Stimulated activated CD4-positive, alpha-beta T cell treated with anti-CD3 and anti-CD28 coated beads, TNF-alpha, amount 100 ng/mL, for 24 hours (primary cell): ENCODE measurements around the gene SNRNP70.
A peak's percentile ranks its signal among the peaks of the same experiment; 100 is the strongest.

Experiments
- DNase-seq, 3 experiments: peaks; one replicate each; pipeline ENCODE4 v3.0.0-alpha.2; 2020; ENCODE audit warnings: low read depth in 3 of 3

SNRNP70 gene

GRCh38 chr19:49101160-49101559 lies 15.9 kb downstream of the SNRNP70 start:
- no peak for DNase-seq

- no peak for DNase-seq
Measured at GRCh38 chr19:49102303-49102702, 17.1 kb downstream of the SNRNP70 start.

- DNase-seq: no peak
Measured at GRCh38 chr19:49103331-49104085, 18.3 kb downstream of the SNRNP70 start.

GRCh38 chr19:49104229-49104864 lies 19.1 kb downstream of the SNRNP70 start:
- DNase-seq: no peak

- peak; percentile 37 to 64 (median 45) for DNase-seq
Measured at GRCh38 chr19:49106648-49107135, 21.4 kb downstream of the SNRNP70 start.

- no peak for DNase-seq
Measured at GRCh38 chr19:49107625-49108459, 22.6 kb downstream of the SNRNP70 start.

- no peak for DNase-seq
Measured at GRCh38 chr19:49109051-49109450, 23.8 kb downstream of the SNRNP70 start.

- no peak for DNase-seq
Measured at GRCh38 chr19:49109569-49110233, 24.4 kb downstream of the SNRNP70 start.

GRCh38 chr19:49110567-49110966 lies 25.3 kb downstream of the SNRNP70 start:
- no peak for DNase-seq

- DNase-seq: no peak
Measured at GRCh38 chr19:49111218-49111998, 26.2 kb downstream of the SNRNP70 start.

- peak; percentile 30 to 70 (median 50) for DNase-seq
Measured at GRCh38 chr19:49113762-49114629, 28.7 kb downstream of the SNRNP70 start, which contains the start of gene LIN7B. Gene LIN7B (plus strand): TSS chr19:49114370. CDS start chr19:49114405, 35 bp downstream.

GRCh38 chr19:49114630-49115363 lies 29.5 kb downstream of the SNRNP70 start:
- DNase-seq: peak in 2 of 3 experiments; percentile 27 to 58

GRCh38 chr19:49116544-49116943 lies 31.3 kb downstream of the SNRNP70 start:
- no peak for DNase-seq

- no peak for DNase-seq
Measured at GRCh38 chr19:49117677-49118564, 32.7 kb downstream of the SNRNP70 start.

- DNase-seq: peak; percentile 89 to 94 (median 90)
Measured at GRCh38 chr19:49118565-49119410, 33.5 kb downstream of the SNRNP70 start, which contains the start of gene C19orf73. Gene C19orf73 (minus strand): TSS chr19:49119143. CDS start chr19:49119022, 121 bp downstream.

- no peak for DNase-seq
Measured at GRCh38 chr19:49119411-49120324, 34.4 kb downstream of the SNRNP70 start, which contains the start of gene PPFIA3. Gene PPFIA3 (plus strand): TSS chr19:49119544. CDS start chr19:49127874, 8,330 bp downstream.
